PC-3 (cell line): Measurements from ENCODE around the gene HDAC4.

Experiments used
- CTCF ChIP-seq: fragments of 300-600 bp; sonication (generic); conservative IDR thresholded peaks from 2 replicates; pipeline ENCODE4 v1.5.1; 2017; ENCODE audit warnings: antibody characterized with exemption, low read depth, mild to moderate bottlenecking, low read length
- EZH2 ChIP-seq: fragments of 300-600 bp; sonication (generic); IDR thresholded peaks from one replicate; pipeline ENCODE4 v1.6.1; 2017; ENCODE audit warnings: antibody characterized with exemption, mild to moderate bottlenecking, low read length; ENCODE audit not compliant: unreplicated experiment
- EZH2phosphoT487 ChIP-seq: fragments of 300-600 bp; sonication (generic); IDR thresholded peaks from 2 replicates; pipeline ENCODE4 v1.6.1; 2018; ENCODE audit warnings: mild to moderate bottlenecking, antibody characterized with exemption, low read length, borderline replicate concordance

GRCh38 chr2:239028253-239028619 lies 372.6 kb downstream of the HDAC4 start:
- TF ChIP-seq CTCF = no peak
- TF ChIP-seq EZH2 = no peak
- no peak for TF ChIP-seq EZH2phosphoT487
